GM10266 (cell line): ENCODE data around the gene ADAM10.

Experiments used
- DNase-seq: peaks from one replicate; pipeline ENCODE4 v3.0.0; 2012; ENCODE audit errors: extremely low spot score
- TF ChIP-seq, protein P1 (sequence below): IDR thresholded peaks from 2 replicates; pipeline ENCODE4 v1.5.1; 2012; ENCODE audit warnings: mild to moderate bottlenecking, low read depth; ENCODE audit not compliant: control insufficient read depth, insufficient read depth; ENCODE audit errors: missing control alignments

The ADAM10 gene

DNA sequence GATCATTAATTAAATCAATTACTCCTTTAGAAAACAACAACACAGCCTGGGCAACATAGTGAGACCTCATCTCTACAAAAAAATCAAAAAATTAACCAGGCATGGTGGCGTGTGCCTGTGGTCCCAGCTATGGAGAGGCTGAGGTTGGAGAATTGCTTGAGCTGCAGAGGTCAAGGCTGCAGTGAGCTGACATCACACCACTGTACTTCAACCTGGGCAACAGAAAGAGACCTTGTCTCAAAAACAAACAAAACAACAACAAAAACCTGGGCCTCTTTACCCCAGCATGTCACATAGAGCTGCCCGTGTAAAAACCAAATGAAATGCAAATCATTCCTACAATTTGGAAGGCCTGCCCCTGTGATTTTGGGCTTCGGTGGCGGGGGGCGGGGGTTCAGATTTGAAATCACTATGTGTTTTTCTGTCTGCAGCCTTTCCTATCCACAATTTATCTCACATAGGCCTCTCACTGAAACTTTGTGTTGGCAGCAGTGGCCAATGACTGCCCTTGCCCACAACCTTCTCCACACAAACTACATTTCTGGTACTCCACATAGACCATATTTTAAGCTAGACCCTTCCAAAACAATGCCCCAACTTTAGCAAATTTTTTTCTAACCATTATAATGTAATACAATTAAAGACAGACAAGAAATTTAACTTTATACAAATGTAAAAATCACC is 6.5 kb downstream of the ADAM10 start:
- TF ChIP-seq, protein P1, sequence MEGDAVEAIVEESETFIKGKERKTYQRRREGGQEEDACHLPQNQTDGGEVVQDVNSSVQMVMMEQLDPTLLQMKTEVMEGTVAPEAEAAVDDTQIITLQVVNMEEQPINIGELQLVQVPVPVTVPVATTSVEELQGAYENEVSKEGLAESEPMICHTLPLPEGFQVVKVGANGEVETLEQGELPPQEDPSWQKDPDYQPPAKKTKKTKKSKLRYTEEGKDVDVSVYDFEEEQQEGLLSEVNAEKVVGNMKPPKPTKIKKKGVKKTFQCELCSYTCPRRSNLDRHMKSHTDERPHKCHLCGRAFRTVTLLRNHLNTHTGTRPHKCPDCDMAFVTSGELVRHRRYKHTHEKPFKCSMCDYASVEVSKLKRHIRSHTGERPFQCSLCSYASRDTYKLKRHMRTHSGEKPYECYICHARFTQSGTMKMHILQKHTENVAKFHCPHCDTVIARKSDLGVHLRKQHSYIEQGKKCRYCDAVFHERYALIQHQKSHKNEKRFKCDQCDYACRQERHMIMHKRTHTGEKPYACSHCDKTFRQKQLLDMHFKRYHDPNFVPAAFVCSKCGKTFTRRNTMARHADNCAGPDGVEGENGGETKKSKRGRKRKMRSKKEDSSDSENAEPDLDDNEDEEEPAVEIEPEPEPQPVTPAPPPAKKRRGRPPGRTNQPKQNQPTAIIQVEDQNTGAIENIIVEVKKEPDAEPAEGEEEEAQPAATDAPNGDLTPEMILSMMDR: no peak

DNA sequence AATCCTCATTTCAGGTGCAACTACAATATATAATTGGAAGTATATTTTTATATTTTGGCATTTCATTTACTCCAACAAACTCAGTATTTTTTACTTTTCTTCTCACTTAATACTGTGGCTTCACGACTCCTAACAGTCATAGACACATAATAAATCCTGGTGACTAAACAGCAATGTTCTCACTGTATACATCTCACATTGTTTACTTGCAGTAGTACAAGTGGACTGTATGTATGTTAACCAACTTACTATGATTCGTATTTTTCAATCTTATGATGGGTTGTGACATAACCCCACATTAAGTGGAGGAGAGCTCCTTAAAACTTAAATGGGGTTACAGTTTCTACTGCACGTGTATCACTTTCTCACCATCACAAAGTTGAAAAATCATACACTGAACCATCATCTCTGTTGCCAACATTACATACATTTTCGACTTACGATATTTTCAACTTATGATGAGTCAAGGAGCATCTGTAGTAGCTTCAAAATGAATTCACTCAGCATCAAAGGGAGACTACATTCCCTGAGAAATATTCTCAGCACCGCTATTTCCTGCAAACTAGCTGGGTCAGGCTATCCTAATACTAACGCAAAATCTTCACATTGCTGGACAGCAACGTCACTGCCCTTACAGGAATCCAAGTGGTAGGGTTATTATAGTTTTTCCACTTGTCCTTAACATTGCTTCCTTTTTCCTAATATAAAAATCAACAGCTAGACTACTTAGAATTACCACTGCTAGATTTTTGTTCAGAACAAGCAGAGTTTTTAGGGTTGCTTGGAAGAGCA is 7.3 kb downstream of the ADAM10 start:
- TF ChIP-seq, protein P1: no peak
- DNase-seq: no peak

More for the DNA sequence above, 6.5 kb downstream of the ADAM10 start:
- no peak for DNase-seq

DNA sequence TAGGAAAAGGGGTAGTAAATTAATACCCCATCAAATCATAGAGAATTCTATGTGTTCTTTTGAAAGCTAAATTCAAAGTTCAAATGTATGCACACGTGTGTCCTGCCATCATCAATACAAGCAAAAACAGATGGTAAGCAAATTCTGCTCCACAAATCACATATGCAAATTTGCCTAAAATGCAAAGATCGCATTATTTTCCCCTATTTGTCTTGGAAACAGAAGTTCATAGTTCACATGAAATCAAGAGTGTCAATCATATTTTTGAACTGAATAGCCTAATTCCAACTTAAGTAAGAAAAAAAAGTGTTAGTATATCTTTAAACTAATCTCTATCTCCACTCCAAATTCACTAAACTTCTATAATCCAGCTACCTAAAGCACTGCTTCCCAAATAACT is 8.5 kb downstream of the ADAM10 start:
- no peak for DNase-seq
- TF ChIP-seq, protein P1: no peak

DNA sequence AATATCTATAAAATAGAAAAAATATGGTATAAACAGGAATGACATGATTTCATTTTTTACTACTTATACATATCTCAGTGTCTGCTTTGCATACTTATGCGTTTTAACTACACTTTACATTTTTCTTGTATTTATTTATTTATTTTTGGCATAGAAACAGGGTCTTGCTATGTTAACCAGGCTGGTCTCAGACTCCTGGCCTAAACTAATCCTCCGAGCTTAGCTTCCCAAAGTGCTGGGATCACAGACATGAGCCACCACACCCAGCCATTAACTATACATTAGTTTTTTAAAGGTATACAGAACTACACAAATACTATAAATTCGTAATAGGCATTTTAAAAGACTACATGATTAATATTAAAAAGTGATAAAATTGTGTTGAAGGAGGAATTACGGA is 9.1 kb downstream of the ADAM10 start:
- TF ChIP-seq, protein P1: no peak
- DNase-seq: no peak

DNA sequence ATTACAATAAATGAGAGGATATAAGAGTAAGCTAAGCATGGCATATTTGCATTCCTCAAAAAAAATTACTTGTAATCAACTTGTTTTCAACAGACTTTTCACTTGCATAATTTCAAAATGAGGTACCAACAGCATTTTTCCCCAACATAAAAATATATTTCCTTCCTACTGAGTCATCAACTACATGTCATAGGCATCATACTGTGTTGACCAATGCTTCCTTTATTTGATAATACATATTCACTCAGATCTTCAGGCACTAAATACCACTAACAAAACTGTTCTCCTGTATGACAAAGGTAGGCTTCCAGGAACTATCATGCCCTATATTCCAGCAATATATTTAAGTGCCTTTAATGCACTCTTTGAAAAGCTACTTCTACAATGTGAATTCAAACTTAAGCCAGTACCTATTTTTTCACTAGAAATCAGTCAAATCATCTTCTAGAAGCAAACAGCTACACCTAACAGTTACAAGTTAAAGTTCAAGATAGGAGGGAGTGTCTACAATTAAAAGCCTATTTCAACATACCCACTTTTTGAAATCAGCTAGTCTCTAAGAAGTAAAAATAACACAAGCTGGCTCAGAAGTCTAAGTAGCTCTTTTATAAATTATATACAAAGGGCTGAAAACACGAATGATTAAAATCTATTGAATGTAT is 11.3 kb downstream of the ADAM10 start:
- DNase-seq: no peak
- TF ChIP-seq, protein P1: no peak

DNA sequence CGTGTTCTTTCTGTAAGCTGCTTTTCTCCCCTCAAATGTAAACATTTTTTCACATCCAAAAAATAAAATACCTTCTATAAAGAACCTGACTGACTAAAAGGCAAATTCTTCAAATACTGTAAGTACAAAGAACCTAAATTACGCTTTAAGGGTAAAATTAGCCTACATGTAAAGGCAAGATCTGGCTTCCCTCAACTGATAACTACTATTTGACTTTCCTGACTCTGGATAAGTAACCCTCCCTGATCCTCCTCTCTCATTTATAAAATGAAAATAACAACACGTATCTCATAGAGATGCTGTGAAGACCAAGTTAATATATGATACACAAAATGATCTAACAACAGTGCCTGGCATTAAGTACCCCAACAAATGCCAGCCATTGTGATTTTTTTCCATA is 12.2 kb downstream of the ADAM10 start:
- TF ChIP-seq, protein P1: no peak
- no peak for DNase-seq
